H9 (cell line): ENCODE results near the gene ZKSCAN3. TPM values are rescaled to one million over a fixed set of nuclear protein-coding genes. Genes with fewer than 3 reads are reported as not detected.

Experiments
- DNase-seq: peaks from one replicate; pipeline ENCODE4 v3.0.0-alpha.2; 2017
- H2AFZ ChIP-seq: one replicate; pipeline ENCODE4 v1.6.1; 2013; ENCODE audit warnings: mild to moderate bottlenecking, low read length, control low read depth, moderate library complexity
- H2AK5ac ChIP-seq: 2 replicates; pipeline ENCODE4 v1.6.1; 2013; ENCODE audit warnings: low read length, control low read depth, mixed read lengths; ENCODE audit not compliant: insufficient read length
- H2BK120ac ChIP-seq: one replicate; pipeline ENCODE4 v1.6.1; 2013; ENCODE audit warnings: low read depth, mild to moderate bottlenecking, low read length, control low read depth, inconsistent platforms; ENCODE audit not compliant: poor library complexity, severe bottlenecking
- H2BK12ac ChIP-seq: 2 replicates; pipeline ENCODE4 v1.6.1; 2013; ENCODE audit warnings: low read length, control low read depth, mixed read lengths, low read depth; ENCODE audit not compliant: insufficient read length
- H2BK15ac ChIP-seq: 2 replicates; pipeline ENCODE4 v1.6.1; 2013; ENCODE audit warnings: low read depth, low read length, control low read depth
- H2BK20ac ChIP-seq: one replicate; pipeline ENCODE4 v1.6.1; 2013; ENCODE audit warnings: low read depth, mild to moderate bottlenecking, low read length, control low read depth, inconsistent platforms; ENCODE audit not compliant: poor library complexity, severe bottlenecking
- H2BK5ac ChIP-seq: 2 replicates; pipeline ENCODE4 v1.6.1; 2013; ENCODE audit warnings: low read length, control low read depth, mixed read lengths; ENCODE audit not compliant: insufficient read length
- H3K14ac ChIP-seq: 2 replicates; pipeline ENCODE4 v1.6.1; 2013; ENCODE audit warnings: low read length, control low read depth; ENCODE audit not compliant: insufficient read depth
- H3K18ac ChIP-seq: 2 replicates; pipeline ENCODE4 v1.6.1; 2013; ENCODE audit warnings: low read depth, mild to moderate bottlenecking, mixed read lengths, low read length, control low read depth; ENCODE audit not compliant: insufficient read length
- H3K23ac ChIP-seq: 2 replicates; pipeline ENCODE4 v1.6.1; 2013; ENCODE audit warnings: low read length, control low read depth, mixed read lengths, low read depth; ENCODE audit not compliant: insufficient read length
- H3K23me2 ChIP-seq: 2 replicates; pipeline ENCODE4 v1.6.1; 2013; ENCODE audit warnings: low read depth, mild to moderate bottlenecking, mixed read lengths, low read length, control low read depth; ENCODE audit not compliant: insufficient read length, poor library complexity, severe bottlenecking
- H3K27ac ChIP-seq: 2 replicates; pipeline ENCODE4 v1.5.1; 2013; ENCODE audit warnings: low read length, control low read depth, mixed read lengths, low read depth; ENCODE audit not compliant: insufficient read length
- H3K27me3 ChIP-seq: 2 replicates; pipeline ENCODE4 v1.6.1; 2013; ENCODE audit warnings: low read length, control low read depth, inconsistent platforms; ENCODE audit not compliant: insufficient read depth
- H3K4ac ChIP-seq: 2 replicates; pipeline ENCODE4 v1.6.1; 2013; ENCODE audit warnings: low read depth, mild to moderate bottlenecking, control low read depth, inconsistent platforms, low read length, moderate library complexity
- H3K4me1 ChIP-seq: 2 replicates; pipeline ENCODE4 v1.6.1; 2013; ENCODE audit warnings: low read length, control low read depth, inconsistent platforms; ENCODE audit not compliant: insufficient read depth
- H3K4me2 ChIP-seq: 2 replicates; pipeline ENCODE4 v1.6.1; 2013; ENCODE audit warnings: low read length, control low read depth, mixed read lengths; ENCODE audit not compliant: insufficient read length, insufficient read depth
- H3K56ac ChIP-seq: 2 replicates; pipeline ENCODE4 v1.6.1; 2013; ENCODE audit warnings: low read depth, mild to moderate bottlenecking, mixed read lengths, low read length, control low read depth; ENCODE audit not compliant: insufficient read length
- H3K79me1 ChIP-seq: 2 replicates; pipeline ENCODE4 v1.6.1; 2013; ENCODE audit warnings: low read depth, mild to moderate bottlenecking, moderate library complexity, low read length, control low read depth, inconsistent platforms; ENCODE audit not compliant: insufficient read depth, poor library complexity, severe bottlenecking
- H3K79me2 ChIP-seq: 2 replicates; pipeline ENCODE4 v1.6.1; 2013; ENCODE audit warnings: low read length, control low read depth, inconsistent platforms; ENCODE audit not compliant: insufficient read depth
- H3K9ac ChIP-seq: 2 replicates; pipeline ENCODE4 v1.6.1; 2013; ENCODE audit warnings: low read length, control low read depth, mixed read lengths; ENCODE audit not compliant: insufficient read length; ENCODE audit errors: extremely low read depth
- H3K9me3 ChIP-seq: one replicate; pipeline ENCODE4 v1.6.1; 2013; ENCODE audit warnings: low read depth, low read length, inconsistent platforms; ENCODE audit not compliant: control insufficient read depth
- H3T11ph ChIP-seq: one replicate; pipeline ENCODE4 v1.6.1; 2013; ENCODE audit warnings: mild to moderate bottlenecking, low read length, control low read depth, inconsistent platforms
- H4K20me1 ChIP-seq: one replicate; pipeline ENCODE4 v1.6.1; 2013; ENCODE audit not compliant: control insufficient read depth, insufficient read length, insufficient read depth
- H4K5ac ChIP-seq: 2 replicates; pipeline ENCODE4 v1.6.1; 2013; ENCODE audit warnings: low read depth, mild to moderate bottlenecking, mixed read lengths, low read length, control low read depth; ENCODE audit not compliant: insufficient read length
- H4K8ac ChIP-seq: replicated peaks from 2 replicates; pipeline ENCODE4 v1.6.1; 2013; ENCODE audit warnings: low read length, control low read depth, mixed read lengths, low read depth; ENCODE audit not compliant: insufficient read length
- H4K91ac ChIP-seq: 2 replicates; pipeline ENCODE4 v1.6.1; 2013; ENCODE audit warnings: low read depth, mild to moderate bottlenecking, moderate library complexity, mixed read lengths, low read length, control low read depth; ENCODE audit not compliant: insufficient read length
- H3K27ac Mint-ChIP-seq, 3 experiments: 2 replicates in 2 of 3; 3 replicates in 1 of 3; pipeline ENCODE4 v1.8.0; 2020 to 2021; ENCODE audit warnings: mixed read lengths in 3 of 3, mild to moderate bottlenecking in 1 of 3, moderate library complexity in 1 of 3
- H3K27me3 Mint-ChIP-seq: 2 replicates; pipeline ENCODE4 v1.8.0; 2021; ENCODE audit warnings: low read depth, mild to moderate bottlenecking, moderate library complexity, mixed read lengths
- H3K36me3 Mint-ChIP-seq, 3 experiments: 2 replicates in 2 of 3; 3 replicates in 1 of 3; pipeline ENCODE4 v1.8.0; 2020 to 2021; ENCODE audit warnings: low read depth in 3 of 3, mixed read lengths in 3 of 3; ENCODE audit not compliant: insufficient read depth in 1 of 3
- H3K4me1 Mint-ChIP-seq, 2 experiments: 2 replicates each; pipeline ENCODE4 v1.8.0; 2020; ENCODE audit warnings: mixed read lengths in 2 of 2
- H3K4me3 Mint-ChIP-seq, 2 experiments: 2 replicates in 1 of 2; 3 replicates in 1 of 2; pipeline ENCODE4 v1.8.0; 2020 to 2021; ENCODE audit warnings: mild to moderate bottlenecking in 2 of 2, mixed read lengths in 2 of 2, moderate library complexity in 1 of 2
- H3K9me3 Mint-ChIP-seq, 2 experiments: 2 replicates in 1 of 2; 3 replicates in 1 of 2; pipeline ENCODE4 v1.8.0; 2020; ENCODE audit warnings: mild to moderate bottlenecking in 2 of 2, mixed read lengths in 2 of 2, moderate library complexity in 1 of 2
- CTCF ChIP-seq: fragments of 200-600 bp; sonication (generic); conservative IDR thresholded peaks from 3 replicates; pipeline ENCODE4 v1.8.0; 2021; ENCODE audit warnings: antibody characterized with exemption, mild to moderate bottlenecking
- WGBS: extraction: QIAGEN DNeasy Blood & Tissue Kit; methylation state at CpG from one replicate; pipeline ENCODE4 v1.1.7; 2013; ENCODE audit warnings: missing lambda C conversion rate, low lambda C conversion rate, mixed read lengths; ENCODE audit not compliant: insufficient read length; ENCODE audit errors: extremely low coverage; 5-methylcytosine and 5-hydroxymethylcytosine counted together
- total RNA-seq: library from RNA; stranded (reverse); gene quantifications from 2 replicates; pipeline ENCODE4 v1.2.1, GENCODE V29; 2021

Gene ZKSCAN3
- total RNA-seq, 1 experiment from 2014 or later: 8.7 TPM

- no peak overlapping the region for H2BK120ac ChIP-seq
- no peak overlapping the region for H3K56ac ChIP-seq
- H3K27ac Mint-ChIP-seq: peak overlapping the region in 2 of 3 experiments; percentile 91 to 95; a peak in 4 of 7 replicates
- H4K20me1 ChIP-seq: peaks cover 2% of the 10 kb centered on the region
- H3K4me3 Mint-ChIP-seq: peak overlapping the region; percentile 62 to 77
- H3K9me3 ChIP-seq: no peaks in the 10 kb centered on the region
- no peak overlapping the region for H3K23ac ChIP-seq
- H2BK12ac ChIP-seq: no peak overlapping the region
- H3K4me1 Mint-ChIP-seq: peaks cover 19% of the 10 kb centered on the region in 2 experiments
- H3K18ac ChIP-seq: peak overlapping the region; percentile 43
- H3K23me2 ChIP-seq: peaks cover 3% of the 10 kb centered on the region
- H3K79me1 ChIP-seq: peaks cover 2% of the 10 kb centered on the region
- DNase-seq: peak; percentile 84
- H2BK5ac ChIP-seq: no peak overlapping the region
- no peak overlapping the region for H4K8ac ChIP-seq
- no peak overlapping the region for H3T11ph ChIP-seq
- no peak overlapping the region for H2BK20ac ChIP-seq
- no CpG with 5 or more reads among the region's 19 CpGs for WGBS
- no peak overlapping the region for H2AFZ ChIP-seq
- TF ChIP-seq CTCF: peak; percentile 77
- peaks cover 7 to 8% of the 10 kb centered on the region in 2 experiments for H3K9me3 Mint-ChIP-seq
- H3K27me3 ChIP-seq: no peaks in the 10 kb centered on the region
- H3K4me1 ChIP-seq: peaks cover 4% of the 10 kb centered on the region; the same call in 1 of the 2 replicates
- no peak overlapping the region for H4K5ac ChIP-seq
- no peak overlapping the region for H2BK15ac ChIP-seq
- peak overlapping the region; percentile 47 for H3K9ac ChIP-seq
- H3K14ac ChIP-seq: no peak overlapping the region; the same call in 1 of the 2 replicates
- no peak overlapping the region for H3K4ac ChIP-seq
- no peaks in the 10 kb centered on the region for H3K27me3 Mint-ChIP-seq
- H3K4me2 ChIP-seq: peak overlapping the region; percentile 55
- H3K79me2 ChIP-seq: peaks cover 2% of the 10 kb centered on the region; the same call in 1 of the 2 replicates
- no peak overlapping the region for H2AK5ac ChIP-seq
- H3K27ac ChIP-seq: no peak overlapping the region
- H4K91ac ChIP-seq: peak overlapping the region; percentile 11
- peaks cover 18 to 31% (median 28%) of the 10 kb centered on the region in 3 experiments for H3K36me3 Mint-ChIP-seq
These were observed 6.3 kb downstream of the ZKSCAN3 start for GRCh38 chr6:28355743-28356665.
